Right forelimb (tissue), 1 donor: ENCODE data around the gene SLC45A1.

Experiments used
- DNase-seq: peaks from one replicate; pipeline ENCODE4 v3.0.0-alpha.2; 2018

The SLC45A1 gene

DNA sequence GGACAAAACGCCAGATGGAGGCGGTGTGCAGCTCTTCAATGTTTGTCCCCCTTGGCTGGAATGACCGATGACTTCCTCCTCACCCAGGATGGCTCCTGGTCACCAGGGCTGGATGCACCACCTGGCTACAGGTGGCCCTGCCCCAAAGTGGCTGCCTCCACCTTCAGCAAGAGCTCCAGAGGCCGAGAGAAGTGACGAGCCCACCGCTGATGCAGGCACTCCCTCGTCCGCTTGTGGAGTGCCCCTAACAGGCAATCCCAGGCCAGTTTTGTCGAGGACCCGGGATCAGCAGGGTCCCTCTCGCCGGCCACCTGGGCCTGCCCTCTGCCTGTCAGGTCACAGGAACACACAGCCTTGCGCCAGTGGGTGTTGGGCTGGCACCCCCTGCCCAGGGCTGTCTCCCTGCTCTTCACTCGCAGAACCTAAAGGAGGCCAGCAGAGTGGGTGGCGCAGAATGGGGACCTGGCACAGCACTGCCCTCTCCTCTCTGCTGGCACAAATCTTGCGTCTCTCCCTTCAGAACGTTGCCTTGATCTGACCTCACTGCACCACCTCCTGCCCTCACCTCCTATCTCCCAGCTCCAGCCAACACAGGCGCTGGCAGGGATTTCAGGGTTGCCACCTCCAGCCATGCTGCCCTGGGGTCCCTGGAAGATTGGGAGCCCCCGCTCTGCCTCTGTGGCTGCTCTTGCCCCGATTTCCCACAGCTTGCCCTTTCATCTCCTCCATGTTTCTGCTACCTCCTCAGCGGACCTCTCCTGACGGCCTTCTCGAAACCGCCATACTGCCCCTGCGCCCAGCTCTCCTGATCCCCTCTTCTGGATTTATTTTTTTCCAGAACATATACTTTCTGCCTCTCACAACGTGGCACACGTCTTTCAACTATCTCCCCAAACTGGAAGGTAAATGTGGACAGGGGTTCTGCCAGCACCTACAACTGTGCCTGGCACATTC, 38.6 kb downstream of the SLC45A1 start:
- DNase-seq, result no peak

DNA sequence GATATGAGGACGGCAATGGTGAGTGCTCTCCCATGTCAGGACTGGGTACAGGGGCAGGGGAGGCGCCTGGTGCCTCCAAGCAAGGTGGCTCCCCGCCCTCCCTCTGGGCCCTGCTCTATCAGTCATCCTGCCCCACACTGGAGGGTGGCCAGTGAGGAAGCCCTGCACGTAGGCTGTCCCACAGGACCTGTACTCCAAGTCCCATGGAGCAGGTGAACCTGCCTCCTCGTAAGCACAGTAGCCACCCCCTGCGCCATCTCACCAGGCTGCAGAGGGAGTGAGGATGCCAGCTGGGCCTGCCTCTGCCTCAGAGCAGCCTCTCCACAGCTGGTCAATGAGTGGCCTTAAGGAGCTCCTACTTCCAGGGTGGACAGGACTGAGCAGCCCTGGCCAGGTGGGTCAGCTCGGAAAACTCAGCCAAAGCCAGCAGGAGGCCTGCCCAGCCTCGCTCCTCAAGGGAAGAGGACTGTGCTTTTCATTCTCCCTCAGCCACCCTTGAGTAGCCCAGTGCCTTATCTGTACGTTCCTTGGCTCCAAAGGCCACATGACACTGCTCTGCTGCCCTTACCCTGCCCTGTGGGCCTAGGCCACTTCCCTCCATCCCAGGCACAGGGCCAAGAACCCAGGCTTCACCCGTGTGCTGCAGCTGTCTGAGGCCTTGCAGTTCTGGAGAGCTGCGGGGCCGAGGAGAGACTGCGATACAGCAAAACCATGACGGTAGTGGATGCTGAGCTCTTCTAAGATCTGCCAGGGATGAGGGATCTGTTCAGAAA, 39.6 kb downstream of the SLC45A1 start:
- no peak for DNase-seq

DNA sequence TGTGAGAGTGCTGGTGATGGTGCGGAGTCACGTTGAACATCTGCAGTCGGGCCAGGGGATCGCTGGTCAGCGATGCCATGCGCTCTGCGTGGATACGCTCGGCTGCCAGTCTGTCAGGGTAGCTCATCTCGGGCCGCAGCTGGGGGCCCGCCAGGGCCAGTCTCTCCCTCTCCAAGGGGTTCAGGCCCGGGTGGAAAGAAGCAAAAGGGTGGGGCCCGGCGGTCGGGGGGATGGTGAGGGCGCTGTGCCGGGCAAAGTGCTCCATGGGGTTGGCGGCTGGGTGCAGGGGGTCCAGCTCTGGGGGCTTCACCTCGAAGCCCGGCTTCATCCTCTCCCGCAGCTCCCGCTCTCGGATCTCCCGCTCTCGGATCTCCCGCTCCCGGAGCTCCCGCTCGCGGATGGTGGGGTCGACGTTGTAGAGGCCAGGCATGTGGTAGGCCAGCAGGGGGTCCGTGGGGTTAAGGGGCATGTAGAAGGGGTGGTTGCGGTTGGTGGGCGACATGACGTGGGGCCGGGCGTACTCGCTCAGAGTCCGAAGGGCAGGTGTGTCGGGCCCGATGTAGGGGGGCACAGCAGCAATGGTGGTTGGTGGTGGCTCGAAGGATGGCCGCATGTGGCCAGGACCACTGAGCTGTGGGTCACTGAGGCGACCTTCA, 40.5 kb downstream of the SLC45A1 start:
- no peak for DNase-seq

DNA sequence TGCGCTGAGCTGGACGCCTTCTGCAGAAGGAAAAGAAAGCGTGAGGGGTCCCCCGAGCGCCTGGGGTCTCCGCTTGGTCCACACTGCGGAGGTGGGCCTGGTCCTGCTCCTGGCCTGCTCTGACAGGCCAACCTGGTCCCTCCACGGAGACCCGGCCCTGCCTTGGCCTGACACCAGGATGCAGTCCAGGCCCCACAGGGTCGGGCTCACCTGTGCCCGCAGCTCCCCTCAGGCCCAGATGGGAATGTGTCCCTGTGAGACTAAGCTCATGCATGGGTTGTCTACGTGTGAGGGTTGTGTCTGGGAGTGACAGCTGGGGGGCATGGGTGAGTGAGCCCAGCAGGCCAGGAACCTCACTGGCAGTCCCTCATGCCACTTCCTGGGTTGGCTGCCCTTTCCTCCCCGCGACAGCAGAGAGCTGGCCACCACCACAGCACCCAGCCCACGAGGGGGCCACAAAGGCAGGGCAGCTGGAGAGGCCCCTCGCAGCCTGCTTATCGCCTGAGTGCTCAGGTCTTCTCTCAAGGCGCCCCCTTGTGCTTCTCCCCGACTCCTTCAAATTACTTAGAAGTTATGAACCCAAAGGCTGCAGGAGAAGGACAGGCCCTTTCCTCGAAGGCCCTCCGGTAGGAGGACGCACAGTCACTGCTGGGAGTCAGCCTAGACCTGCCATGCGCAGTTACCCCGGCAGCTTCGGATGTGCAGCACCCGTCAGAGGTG, 41.1 kb downstream of the SLC45A1 start:
- DNase-seq, result no peak

DNA sequence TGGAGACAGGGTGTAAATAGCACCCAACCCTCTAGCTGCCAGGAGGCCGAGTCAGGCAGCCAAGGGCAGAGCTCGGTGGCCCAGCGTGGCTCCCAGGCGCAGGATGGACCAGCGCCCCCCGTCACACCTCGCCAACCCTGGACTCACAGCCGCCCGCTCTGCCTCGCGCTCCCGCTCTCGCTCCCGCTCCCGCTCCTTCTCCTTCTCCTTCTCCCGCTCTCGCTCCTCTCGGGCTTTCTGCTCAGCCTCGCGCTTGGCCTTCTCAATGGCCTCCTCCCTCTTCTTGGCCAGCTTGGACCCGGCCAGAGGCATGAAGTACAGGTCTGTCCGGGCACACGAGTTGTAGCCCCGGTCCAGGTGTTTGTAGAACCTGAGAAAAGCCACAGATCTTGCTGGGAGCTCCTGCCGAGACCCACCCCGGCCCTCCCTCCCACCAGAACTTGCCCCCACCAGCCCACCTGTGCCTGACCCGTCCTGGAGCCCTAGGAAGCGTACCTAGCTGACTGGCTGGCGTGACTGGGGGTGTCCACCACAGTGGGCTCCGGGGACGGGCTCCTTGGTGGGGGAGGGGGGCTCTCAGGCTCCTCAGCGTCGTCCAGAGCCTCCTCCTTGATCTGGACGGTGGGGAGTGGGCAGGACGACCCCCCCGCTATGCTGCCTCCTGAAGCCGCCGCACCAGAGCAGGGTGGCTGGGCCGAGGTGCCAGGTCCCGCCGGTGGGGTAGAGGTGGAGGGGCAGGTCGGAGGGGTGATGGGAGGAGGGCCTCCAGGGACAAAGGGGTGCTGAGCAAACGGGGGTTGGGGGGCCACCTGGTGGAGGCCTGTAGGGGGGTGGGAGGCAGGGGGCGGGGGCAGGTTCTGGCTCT, 41.9 kb downstream of the SLC45A1 start:
- no peak for DNase-seq

DNA sequence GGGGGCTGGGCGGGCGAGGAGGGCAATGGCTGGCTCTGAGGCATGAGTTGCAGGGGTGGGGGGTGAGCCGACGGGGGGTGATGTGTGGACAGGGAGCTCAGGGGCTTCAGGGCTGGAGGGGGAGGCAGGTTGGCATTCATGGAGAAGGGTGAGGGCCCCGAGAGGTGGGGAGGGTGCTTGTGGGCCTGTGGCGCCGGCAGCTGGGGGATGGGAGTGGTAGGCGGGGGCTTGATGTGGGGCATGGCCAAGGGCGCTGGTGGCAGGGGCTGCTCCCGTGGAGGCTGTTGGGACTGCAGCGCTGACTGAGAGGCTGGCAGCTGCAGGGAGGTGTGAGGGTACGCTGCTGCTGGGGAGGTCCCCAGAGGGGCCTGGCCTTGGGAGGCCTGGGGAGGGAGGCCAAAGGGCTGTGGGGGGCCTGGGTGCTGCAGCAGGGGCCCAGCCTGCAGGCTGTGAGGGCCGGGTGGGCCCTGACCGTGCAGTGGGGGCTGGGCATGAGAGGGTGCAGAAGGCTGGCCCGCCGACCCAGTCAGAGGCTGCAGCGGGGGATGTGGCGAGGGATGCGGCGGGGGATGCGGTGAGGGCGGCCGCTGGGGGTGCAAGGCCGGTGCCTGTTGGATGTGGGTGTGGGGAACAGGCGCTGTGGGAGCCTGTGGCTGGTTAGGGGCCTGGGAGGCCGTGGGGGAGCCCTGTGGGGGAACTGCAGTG, 42.7 kb downstream of the SLC45A1 start:
- no peak for DNase-seq

DNA sequence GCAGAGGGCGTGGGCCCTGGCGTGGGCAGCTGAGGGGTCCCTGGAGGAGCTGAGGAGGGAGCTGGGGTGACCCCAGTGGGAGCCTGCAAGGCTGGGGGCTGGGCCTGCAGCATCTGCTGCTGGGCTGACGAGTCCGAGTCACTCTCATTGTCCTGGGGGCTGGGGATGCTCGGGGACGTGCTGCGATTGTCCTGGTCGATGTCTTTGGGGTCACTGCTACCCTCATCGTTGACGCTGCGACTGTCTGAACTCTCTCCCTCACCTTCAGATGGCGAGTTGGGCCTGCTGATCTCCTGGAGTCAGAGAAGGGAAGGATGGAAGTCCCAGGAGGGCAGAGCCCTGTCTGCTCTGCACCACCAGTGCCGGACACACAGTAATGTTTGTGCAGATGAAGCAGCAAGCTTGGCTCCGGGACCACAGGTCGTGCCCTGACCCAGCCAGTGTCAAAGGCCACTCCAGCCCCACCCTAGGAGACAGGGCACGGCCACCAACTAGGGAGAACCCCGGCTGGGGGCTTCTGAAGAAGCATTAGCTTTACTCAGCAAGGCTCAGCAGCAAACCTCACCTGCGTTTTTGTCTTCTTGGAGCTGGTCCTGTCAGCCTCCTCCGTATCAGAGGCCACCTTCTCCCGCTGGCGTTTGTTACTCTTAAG, 43.4 kb downstream of the SLC45A1 start:
- no peak for DNase-seq

DNA sequence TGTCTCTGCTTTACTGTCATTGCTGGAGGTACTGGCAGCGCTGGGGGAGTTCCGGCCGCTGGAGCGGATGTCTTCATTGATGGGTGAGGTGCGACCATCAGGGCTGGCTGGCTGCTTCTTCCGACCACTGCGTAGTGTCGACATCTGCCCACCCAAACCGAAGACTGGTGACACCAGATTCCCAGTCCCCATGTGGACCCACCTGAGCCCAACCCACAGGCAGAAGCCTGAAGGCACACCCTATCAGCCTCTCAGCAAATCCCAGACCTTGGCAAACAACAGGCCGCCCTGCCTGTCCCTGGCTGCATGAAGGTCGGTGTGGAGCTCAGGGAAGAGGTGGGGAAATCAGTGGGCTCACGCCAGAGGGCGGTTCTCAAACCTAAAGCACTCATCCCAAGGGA, 44.8 kb downstream of the SLC45A1 start:
- no peak for DNase-seq

DNA sequence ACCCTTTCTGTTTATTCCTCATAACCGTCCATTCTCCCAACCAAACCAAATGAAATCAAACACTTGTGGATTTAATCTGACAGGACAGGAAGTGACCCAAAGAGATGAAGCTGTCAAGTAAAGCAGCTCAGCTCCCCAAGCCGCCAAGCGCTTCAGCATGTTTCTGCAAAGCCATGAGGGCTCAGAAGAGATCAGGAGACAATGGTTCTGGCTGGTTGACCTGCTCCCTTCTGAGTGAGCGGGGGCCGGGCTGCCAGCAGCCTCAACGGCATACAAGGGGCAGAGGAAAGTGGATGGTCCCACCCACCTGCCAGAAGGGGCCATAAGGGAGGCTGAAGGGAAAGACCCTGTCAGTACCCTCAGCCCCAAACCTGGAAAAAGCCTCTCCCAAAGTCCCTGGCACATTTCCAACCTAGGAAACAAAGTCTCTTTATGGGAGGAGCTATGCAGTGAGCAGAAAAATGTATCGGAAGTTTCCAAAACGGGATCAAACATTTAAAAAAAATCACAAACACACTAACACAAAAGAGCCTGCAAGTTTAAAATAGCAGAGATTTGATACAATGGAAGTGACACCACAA, 45.4 kb downstream of the SLC45A1 start:
- no peak for DNase-seq

DNA sequence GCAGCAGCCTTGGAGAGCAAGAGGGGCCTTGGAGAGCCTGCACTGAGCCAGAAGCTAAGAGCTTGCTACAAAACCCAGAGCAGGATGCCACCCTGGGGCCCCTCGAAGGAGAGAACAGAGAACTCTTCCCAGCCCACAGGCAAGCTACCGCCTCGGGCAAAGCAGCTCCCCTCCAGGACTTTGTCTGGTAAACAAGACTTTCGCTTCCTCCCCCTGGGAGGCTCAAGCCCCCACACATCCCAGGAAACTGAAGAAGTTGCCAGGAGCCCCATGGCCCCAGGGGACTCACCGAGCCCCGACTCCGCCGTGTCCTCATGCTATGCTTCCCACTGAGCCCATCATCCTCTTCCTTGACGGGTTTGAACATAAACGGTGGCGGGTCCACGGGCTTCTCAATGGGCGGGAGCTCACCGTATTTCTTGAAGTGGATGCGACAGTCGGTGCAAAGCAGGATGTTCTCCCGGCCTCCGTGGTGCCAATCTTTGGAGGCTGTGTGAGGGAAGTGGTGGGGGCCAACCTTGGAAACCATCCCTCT, 45.9 kb downstream of the SLC45A1 start:
- DNase-seq, result no peak

DNA sequence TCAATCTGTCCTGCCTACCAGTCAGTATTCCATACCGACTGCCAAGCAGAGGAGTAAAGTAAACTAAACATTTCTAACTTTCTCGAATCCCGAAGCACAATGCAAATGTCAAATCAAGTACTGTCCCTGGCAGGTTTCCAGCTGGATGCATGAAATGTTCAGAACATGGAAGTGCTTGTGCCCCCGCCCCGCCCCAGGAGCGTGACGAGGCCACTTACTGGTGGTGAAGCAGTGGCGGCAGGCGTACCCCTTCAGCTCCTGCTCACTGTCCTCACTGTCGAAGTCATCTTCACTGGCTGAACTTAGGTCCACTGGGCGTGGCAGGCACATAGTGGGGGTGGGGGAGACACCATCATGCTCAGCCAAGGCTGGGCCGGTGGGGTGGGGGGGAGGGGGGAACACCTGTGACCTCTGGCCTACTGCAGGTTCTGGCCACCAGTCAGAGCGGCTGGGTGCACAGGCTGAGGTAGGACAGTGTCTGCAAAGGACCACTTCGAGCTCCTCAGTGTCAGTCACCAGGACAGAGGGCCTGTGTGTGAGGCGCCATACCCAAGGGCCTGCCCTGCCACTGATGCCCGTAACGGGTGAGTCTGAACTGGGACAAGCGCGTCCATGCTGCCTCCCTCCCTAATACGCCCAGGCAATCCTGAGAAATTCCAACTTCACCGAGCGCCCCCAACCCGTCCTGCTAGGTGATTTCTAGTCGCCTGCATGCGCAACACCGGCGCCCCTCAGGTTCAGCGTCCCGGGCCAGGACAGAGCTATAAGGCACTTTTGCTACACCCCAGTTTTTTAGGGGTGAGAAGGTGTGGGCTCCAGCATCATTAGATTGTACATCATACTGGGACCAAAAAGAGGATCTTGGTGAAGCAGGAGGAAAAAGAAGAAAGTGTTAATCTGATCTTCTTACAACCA, 46.9 kb downstream of the SLC45A1 start:
- DNase-seq, result no peak

DNA sequence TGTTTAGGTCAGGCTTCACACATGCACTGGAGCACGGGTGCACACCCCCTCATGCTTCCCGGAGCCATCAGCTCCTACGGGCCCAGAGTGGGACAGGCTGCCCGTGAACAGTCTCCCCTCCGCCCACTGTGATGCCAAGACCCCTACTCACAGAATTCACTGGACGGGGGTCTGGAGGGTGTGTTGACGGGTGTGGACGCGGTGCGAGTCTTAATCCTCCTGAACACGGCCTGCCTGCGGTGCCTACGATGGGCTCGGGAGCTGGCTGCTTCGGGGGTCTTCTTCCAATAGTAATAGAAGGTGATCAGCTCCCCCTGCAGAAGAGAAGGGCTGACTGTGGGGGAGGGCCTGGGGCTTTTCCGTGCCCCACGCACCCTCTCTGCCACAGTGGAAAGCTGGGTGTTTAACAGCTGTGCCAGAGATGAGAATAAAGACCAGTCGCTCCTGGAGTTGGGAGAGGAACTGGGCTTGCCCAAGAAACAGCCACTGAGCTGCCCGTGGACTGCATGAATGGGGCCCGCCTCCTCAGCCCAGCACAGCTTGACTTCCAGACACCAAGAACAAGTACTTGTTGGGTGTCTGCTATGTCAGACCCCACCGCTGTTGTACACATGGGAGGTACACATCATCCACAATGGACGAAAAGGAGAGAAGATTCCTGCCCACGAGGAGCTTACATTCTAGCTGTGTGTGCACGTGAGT, 47.9 kb downstream of the SLC45A1 start:
- no peak for DNase-seq

DNA sequence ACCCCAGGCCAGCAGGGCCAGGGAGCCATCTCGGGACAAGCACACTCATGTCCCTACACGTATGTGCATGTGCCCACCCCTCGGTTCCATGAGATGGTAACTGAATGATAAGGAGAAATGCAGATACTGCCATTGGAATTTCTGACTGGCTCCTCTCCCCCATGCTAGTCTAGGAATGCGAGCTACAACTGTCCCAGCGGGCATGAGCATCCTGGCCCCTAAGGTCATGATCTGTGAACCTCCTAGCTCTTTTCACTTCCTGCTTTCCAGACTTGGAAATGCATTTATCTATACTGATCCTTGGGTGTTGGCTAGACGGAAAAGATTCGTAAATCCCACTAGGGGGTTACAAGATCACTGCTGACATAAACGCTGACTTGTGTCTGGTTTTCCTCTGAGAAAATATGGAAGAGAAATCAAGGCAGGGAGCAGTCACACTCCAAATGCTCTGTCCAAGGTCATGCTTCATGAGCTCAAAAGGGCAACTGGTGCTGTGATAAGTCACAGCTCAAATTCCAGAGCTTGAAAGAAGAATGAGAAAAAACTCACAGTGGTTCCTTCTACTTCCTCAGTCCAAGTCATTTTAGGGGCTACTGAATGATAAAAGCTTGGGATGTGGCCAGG, 49.8 kb downstream of the SLC45A1 start:
- no peak for DNase-seq

DNA sequence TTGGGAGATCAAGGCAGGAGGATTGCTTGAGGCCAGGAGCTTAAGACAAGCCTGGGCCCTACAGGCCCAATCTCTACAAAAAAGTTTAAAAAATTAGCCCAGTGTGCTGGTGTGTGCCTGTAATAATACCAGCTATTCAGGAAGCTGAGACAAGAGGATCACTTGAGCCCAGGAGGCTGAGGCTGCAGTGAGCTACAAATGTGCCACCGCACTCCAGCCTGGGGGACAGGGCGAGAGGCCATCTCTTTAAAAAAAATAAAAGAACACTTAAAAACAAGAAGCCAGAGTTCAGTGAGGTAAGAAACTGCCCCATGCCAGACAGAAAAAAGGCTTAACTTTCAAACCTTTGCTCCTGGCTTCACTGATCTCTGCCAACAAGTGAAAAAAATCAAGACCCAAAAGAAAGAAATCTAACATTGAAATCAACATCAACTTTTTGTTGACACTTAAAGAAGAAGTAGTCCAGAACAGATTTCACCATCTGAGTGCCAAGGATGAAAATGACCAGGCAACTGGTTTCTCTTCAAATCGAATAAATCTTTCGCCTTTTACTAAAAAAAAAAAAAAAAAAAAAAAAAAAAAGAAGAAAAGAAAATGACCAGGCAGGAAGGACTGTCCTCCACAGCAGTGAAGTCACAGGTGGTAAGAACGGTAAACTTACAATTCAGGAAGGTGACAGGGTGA, 51.2 kb downstream of the SLC45A1 start:
- no peak for DNase-seq

DNA sequence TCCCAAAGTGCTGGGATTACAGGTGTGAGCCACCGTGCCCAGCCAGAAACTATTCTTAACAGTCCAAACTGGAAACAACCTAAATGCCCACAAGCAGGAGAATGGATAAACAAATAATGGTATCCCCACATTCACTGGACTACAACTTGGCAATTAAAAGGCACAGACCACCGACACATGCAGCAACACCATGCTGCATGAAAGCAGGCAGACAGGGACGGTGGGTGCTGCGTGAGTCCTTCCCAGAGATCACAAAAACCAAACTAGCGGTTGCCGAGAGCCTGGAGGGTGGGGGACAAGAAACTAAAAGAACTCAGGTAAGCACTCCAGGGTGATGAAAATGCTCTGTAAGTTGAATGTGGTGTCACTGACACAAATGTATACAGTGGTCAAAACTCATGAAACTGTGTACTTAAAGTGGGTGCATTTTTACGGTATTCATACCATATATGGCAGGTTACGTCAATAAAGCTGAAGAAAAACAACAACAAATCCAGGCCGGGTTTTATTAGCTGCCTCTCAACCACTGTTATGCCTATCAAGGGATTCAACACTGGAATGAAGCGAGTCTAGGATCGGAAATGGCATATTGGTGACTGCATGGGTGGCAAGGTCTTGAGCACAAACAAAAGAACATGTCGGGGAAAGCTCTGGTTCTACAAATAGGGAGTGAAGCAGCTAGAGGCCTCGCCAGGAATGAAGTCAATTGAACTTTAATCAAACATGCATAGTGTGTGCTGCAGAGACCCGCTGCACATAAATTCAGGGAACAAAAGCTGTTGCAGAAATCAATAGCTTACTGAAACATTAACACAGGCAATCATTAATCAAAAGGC, 52.4 kb downstream of the SLC45A1 start:
- peak; percentile 42 for DNase-seq

DNA sequence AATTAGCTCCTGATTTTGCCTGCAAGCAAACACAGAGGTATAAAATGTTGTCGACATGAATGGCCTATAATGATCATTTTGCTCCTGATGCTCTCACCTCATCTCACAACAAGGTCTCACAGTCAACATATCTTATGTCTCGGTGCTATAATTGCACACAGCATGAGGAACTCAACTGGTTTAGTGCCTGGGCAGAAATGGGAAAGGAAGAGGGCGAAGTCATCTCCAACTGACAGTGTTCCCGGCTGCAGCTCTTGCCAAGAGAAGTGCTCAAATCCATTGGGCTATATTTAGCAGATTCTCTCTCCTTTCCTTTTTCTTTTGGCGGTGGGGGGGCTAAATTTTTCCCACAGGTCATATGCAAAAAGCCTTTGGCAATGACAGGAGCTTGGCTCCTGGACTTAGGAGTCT, 53.0 kb downstream of the SLC45A1 start:
- peak; percentile 57 for DNase-seq
